ENCODE results near the gene PSMA7.

PSMA7 gene

GRCh38 chr20:62172666-62173065 is 29.5 kb upstream of the PSMA7 start:
- in situ Hi-C loops (cut with MboI; ENCODE audit: low sequenced_read_pairs) = no loop called here

DNA sequence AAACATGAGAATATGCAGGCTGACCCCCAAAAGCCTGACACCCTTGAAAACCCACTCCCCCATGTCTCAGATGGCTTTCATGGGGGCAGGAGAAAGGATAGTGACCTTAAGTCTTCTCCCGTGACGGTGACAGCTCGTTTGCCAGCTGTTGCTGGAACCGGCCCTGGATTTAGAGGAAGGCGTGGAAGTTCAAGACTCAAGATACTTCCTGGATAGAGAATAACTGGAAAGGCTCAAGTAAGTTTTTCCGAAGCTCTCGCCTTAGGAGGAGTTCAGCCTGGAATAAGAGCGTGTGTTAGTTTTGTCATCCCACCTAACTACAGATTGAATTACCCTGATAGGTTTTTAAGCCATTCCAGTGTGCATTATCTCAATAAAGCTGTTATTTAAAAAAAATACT is 28.1 kb upstream of the PSMA7 start:
- in situ Hi-C loops (cut with MboI; ENCODE audit: low sequenced_read_pairs) = no loop called here

- in situ Hi-C loops (cut with MboI; ENCODE audit: low sequenced_read_pairs) = no loop called here
These were observed 27.3 kb upstream of the PSMA7 start for GRCh38 chr20:62170536-62170935.

DNA sequence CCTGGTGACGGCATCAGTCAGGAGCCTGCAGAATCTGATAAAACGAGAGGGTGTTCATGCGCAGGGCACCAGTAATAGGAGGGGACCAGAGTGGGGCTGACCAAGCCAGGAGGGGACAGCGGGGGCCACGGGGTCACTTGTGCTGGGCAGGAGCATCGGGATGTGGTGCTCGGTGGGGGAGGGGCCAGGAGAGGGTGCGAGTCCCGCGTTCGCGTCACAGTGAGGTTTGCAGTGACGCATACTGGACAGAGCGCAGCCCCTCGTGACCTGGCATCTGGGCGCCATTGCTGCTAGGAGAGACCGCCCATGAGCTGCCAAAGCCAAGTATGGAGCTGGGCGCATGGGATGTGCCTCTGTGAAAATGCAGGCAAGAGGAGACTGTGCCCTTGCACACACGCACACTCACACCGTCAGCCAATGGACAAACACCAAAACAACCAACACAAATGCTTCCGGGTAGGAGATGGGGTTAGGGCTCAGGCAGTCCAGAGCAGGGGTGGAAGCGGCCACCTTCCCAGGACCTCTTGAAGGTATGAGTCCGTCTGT is 25.8 kb upstream of the PSMA7 start:
- in situ Hi-C loops (cut with MboI; ENCODE audit: low sequenced_read_pairs) = no loop called here

DNA sequence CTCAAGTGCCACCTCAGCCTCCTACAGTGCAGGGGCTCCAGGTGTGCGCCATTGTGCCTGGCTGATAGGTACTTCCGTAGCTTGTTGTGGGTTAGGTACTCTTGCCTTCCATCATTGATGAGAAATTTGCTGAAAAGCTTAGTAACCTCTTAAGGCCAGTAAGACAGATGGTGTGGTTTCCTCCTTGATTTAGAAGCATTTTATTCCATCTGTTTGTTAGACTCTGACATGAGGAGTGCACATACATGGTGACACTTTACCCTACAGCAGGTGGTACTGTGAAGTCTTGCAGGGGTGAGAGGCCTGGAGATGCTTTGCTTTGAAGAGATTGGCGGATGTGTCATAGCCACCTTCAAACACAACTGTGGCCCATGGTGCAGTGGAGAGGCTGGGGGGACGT is 24.9 kb upstream of the PSMA7 start:
- in situ Hi-C loops (cut with MboI; ENCODE audit: low sequenced_read_pairs) = no loop called here

- in situ Hi-C loops (cut with MboI; ENCODE audit: low sequenced_read_pairs) = no loop called here
These were observed 24.3 kb upstream of the PSMA7 start for GRCh38 chr20:62167474-62167873.

DNA sequence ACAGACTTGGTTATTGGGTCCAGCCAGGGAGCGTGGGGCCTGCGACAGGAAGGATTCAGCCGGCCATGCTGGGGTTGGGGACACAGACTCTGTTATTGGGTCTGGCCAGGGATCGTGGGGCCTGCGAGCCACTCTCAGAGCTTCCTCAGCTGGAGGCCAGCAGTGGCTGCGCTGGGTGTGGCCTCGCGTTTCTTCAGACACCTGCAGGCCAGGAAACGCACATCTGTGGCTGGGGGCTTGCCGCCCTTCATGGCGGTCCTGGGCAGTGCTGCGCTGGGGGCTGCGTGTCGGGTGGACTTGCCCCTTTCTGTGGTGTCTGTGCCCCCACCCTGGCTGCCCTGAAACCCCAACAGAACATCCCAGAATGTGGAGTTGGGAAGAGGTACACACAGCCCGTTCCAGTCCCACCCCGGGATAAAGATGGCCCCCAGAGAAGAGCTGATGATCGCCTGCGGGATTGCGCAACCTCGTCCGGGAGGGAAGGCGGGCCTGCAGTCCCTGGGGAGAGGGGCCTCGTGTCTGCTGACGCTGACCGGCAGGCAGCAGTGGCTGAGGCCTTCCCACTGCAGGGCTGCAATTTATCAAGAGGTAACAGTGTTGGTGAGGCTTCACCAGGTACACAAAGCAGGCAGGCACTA is 22.7 kb upstream of the PSMA7 start:
- in situ Hi-C loops (cut with MboI; ENCODE audit: low sequenced_read_pairs) = no loop called here

GRCh38 chr20:62164879-62165761 is 21.9 kb upstream of the PSMA7 start:
- in situ Hi-C loops (cut with MboI; ENCODE audit: low sequenced_read_pairs) = no loop called here

DNA sequence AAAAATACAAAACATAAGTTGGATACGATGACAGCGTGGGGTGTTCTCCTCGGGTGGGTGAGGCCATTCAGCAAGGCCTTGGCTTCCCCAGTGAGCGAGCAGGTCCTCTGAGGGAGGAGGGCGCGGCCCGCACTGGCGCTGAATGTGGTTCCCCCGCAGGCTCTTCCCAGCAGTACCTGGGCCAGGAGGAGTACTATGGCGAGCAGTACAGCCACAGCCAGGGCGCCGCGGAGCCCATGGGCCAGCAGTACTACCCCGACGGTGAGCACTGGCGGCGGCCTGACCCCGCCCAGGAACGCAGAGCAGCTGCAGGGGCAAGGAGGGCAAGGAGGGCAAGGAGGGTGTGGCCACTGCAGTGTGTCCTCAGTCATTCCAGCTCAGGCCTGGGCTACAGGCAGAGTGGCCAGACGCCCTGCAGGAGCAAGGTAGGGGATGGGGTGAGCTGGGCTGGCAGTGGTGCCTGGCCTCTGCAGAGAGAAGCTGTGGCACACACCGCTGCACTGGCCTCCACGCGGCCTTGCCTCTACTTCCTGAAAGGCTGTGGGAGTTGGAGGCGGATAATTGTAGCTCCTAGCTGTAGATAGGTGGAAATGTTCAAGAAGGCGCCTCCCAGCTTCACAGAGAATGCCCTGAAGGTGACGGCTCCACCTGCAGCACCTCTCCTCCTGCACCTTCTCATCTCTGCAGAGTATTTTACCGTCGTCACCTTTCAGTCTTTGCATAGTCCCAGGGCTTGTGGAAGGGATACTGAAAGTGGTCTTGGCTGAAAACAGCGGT is 21.0 kb upstream of the PSMA7 start:
- in situ Hi-C loops (cut with MboI; ENCODE audit: low sequenced_read_pairs) = no loop called here

DNA sequence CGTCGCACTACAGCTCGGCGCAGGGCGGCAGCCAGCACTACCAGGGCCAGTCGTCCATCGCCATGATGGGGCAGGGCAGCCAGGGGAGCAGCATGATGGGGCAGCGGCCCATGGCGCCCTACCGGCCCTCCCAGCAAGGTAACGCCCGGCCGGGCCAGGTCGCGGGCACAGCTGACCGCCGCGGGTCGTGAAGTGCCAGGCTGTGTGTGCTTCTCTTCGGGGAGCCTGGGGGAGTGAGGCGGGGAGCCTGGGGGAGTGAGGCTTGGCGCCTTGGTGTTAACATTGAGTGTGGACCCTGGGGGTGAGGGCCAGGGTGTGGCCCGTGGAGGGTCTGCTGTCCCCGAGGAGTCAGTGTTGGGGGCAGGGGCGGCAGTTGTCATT is 20.3 kb upstream of the PSMA7 start:
- in situ Hi-C loops (cut with MboI; ENCODE audit: low sequenced_read_pairs) = no loop called here

DNA sequence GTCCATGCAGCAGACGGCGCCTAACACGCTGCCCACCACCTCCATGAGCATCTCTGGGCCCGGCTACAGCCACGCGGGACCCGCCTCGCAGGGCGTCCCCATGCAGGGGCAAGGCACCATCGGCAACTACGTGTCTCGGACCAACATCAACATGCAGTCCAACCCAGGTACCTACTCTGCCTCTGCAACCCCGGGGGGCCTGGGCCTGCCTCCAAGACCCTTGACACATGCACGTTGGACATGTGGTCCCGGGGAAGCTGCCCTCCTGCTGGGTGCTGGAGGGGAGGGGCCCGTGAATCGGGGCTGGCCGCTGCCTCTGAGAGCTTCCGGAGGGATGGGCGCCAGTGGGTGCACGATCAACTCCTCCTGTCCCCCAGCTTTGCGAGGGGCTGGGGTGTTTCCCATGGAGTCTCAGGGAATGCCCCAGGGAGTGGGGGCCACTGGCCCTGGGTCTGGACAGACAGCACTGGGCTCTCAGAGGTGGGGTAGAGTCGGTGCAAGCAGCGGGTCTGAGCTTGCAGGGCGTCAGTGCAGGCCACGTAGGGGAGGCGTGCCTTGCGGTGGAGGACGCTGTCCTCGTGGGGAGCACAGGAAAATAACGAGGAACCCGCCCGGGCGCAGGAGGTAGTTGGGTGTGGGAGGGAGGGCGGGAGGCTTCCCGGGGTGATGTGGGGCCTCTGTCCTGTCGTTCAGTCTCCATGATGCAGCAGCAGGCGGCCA is 19.7 kb upstream of the PSMA7 start:
- in situ Hi-C loops (cut with MboI; ENCODE audit: low sequenced_read_pairs) = no loop called here

- in situ Hi-C loops (cut with MboI; ENCODE audit: low sequenced_read_pairs) = no loop called here
These were observed 18.2 kb upstream of the PSMA7 start for GRCh38 chr20:62161347-62161746.

DNA sequence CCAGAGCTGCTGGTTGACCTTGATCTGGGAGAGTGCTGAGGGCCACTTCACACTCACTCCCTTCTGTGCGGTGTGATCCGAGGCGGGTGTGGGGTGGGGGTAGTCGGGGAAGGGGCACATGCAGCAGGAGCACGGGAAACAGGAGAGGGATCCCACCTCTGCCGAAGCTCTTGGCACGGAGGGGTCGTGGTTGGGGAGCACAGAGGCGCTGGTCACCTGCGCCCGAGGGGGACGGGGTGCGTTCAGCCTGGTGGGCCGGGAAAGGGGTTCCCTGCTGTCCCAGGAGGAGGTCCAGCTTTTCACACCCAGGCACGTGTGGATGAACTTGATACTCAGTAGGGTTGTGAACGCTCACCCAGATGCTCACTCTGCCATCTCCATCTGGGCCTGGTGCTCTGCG is 17.7 kb upstream of the PSMA7 start:
- in situ Hi-C loops (cut with MboI; ENCODE audit: low sequenced_read_pairs) = no loop called here

- in situ Hi-C loops (cut with MboI; ENCODE audit: low sequenced_read_pairs) = no loop called here
These were observed 17.1 kb upstream of the PSMA7 start for GRCh38 chr20:62160253-62160652.

GRCh38 chr20:62159839-62160238 is 16.6 kb upstream of the PSMA7 start:
- in situ Hi-C loops (cut with MboI; ENCODE audit: low sequenced_read_pairs) = no loop called here

DNA sequence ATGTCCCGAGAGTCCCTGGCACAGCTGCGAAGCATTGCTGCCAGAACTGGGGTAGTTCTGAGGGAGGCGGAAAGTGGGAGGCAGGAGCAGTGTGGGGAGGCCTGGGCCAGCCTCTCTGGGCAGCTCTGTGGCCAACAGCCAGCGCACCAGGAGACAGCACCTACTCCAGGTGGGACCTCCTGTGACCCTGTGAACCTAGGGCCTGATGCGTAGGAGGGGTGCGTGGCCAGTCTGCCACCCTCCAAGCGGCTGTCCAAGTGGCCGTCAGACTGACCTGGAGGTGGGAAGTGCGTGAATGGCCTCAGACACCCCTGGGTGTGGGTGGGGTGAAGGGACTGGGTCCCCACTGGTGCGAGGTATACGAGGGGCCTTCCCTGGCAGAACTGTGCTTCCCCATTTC is 15.9 kb upstream of the PSMA7 start:
- in situ Hi-C loops (cut with MboI; ENCODE audit: low sequenced_read_pairs) = no loop called here

DNA sequence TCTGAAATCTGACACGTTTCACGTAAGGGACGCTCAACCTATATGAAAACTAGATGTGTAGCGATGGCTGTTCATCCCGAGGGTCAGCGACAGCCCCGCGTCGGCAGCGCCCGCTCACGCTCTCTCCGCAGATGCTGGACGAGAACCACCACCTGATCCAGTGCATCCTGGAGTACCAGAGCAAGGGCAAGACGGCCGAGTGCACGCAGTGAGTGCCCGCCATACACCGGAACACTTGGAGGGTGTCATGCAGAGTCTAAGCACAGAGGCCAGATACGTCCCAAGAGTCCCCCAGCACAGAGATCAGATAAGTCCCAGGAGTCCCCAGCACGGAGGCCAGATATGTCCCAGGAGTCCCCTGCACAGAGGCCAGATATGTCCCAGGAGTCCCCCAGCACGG is 15.3 kb upstream of the PSMA7 start:
- in situ Hi-C loops (cut with MboI; ENCODE audit: low sequenced_read_pairs) = no loop called here

GRCh38 chr20:62158088-62158400 is 14.8 kb upstream of the PSMA7 start:
- in situ Hi-C loops (cut with MboI; ENCODE audit: low sequenced_read_pairs) = no loop called here

- in situ Hi-C loops (cut with MboI; ENCODE audit: low sequenced_read_pairs) = no loop called here
These were observed 14.3 kb upstream of the PSMA7 start for GRCh38 chr20:62157387-62158087.

DNA sequence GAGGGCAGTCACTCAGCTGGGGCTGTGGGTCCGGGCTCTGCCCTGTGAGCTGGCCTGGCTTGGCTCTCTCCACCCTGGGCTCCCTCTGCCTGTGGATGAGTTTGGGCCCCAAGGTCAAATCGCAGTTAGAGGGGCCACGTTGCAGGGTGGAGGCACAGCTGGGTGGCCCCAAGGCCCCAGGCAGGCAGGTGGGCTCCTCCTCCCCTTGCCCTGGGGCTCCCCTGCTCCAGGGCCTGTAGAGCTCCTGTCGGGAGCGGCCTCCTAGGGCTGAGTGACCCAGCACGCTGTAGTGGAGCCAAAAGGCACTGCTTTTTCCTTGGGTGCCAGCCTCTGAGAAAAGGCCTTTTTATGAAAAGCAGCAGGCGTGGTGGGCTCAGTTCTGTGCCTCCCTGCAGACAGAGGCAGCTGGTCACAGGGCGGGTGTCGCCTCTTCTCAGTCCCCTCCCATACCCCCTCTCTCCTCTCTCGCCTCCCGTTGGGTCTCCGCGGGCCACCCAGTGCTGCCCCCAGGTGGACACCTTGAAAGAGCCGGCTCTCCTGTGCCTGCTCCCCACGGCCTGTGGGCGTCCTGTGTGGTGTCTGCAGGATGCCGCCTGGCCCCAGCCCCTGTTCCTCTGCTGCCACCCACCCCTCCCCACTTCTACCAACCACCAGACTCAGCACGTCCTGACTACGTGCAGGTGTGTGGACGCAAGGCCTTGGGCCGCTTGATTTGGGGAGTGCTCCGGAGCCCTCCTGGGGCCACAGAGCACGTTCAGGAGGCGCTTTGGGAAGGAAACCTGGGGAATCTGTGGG is 13.6 kb upstream of the PSMA7 start:
- in situ Hi-C loops (cut with MboI; ENCODE audit: low sequenced_read_pairs) = no loop called here
